Neuronal stem cell (in vitro differentiated cells): ENCODE data around the gene DUOX1.

Source experiments
- DNase-seq: peaks from one replicate; pipeline ENCODE4 v3.0.0-alpha.2; 2013; ENCODE audit warnings: low spot score
- H2AFZ ChIP-seq: one replicate; pipeline ENCODE4 v1.6.1; 2013; ENCODE audit warnings: mild to moderate bottlenecking, low read length, inconsistent platforms
- H2AK5ac ChIP-seq: 2 replicates; pipeline ENCODE4 v1.6.1; 2013; ENCODE audit warnings: low read depth, mild to moderate bottlenecking, inconsistent platforms, low read length, moderate library complexity, mixed read lengths
- H2BK120ac ChIP-seq: 2 replicates; pipeline ENCODE4 v1.6.1; 2013; ENCODE audit warnings: low read depth, mild to moderate bottlenecking, inconsistent platforms, low read length, moderate library complexity, mixed read lengths
- H2BK12ac ChIP-seq: one replicate; pipeline ENCODE4 v1.6.1; 2013; ENCODE audit warnings: low read length, inconsistent platforms
- H2BK15ac ChIP-seq: 2 replicates; pipeline ENCODE4 v1.6.1; 2013; ENCODE audit warnings: mild to moderate bottlenecking, low read length, inconsistent platforms, mixed read lengths
- H2BK5ac ChIP-seq: one replicate; pipeline ENCODE4 v1.6.1; 2013; ENCODE audit warnings: inconsistent platforms, mild to moderate bottlenecking, low read length, moderate library complexity
- H3K14ac ChIP-seq: one replicate; pipeline ENCODE4 v1.6.1; 2013; ENCODE audit warnings: low read length, inconsistent platforms
- H3K18ac ChIP-seq: 2 replicates; pipeline ENCODE4 v1.6.1; 2013; ENCODE audit warnings: low read length, inconsistent platforms
- H3K23ac ChIP-seq: 2 replicates; pipeline ENCODE4 v1.6.1; 2013; ENCODE audit warnings: low read depth, mild to moderate bottlenecking, mixed read lengths, low read length, inconsistent platforms; ENCODE audit not compliant: poor library complexity
- H3K27ac ChIP-seq: replicated peaks from 3 replicates; pipeline ENCODE4 v1.5.1; 2013; ENCODE audit warnings: low read length, inconsistent platforms
- H3K27me3 ChIP-seq, 3 experiments: 2 replicates each; pipeline ENCODE4 v1.6.1; 2013; ENCODE audit warnings: low read length in 3 of 3, mild to moderate bottlenecking in 2 of 3, inconsistent platforms in 1 of 3, low read depth in 1 of 3, mixed read lengths in 1 of 3, moderate library complexity in 1 of 3; ENCODE audit not compliant: control insufficient read depth in 3 of 3, insufficient read depth in 3 of 3
- H3K36me3 ChIP-seq, 2 donors: replicated peaks in 1 of 2; 2 replicates each; pipeline ENCODE4 v1.6.1; 2013; ENCODE audit warnings: low read length in 2 of 2; ENCODE audit not compliant: control insufficient read depth in 2 of 2, insufficient read depth in 2 of 2
- H3K4ac ChIP-seq: 2 replicates; pipeline ENCODE4 v1.6.1; 2013; ENCODE audit warnings: inconsistent platforms, mild to moderate bottlenecking, low read length, moderate library complexity
- H3K4me1 ChIP-seq, 2 donors: 1 replicate in 1 of 2; 2 replicates in 1 of 2; pipeline ENCODE4 v1.6.1; 2013; ENCODE audit warnings: low read length in 2 of 2, low read depth in 1 of 2; ENCODE audit not compliant: control insufficient read depth in 2 of 2, insufficient read depth in 1 of 2
- H3K4me2 ChIP-seq: one replicate; pipeline ENCODE4 v1.6.1; 2013; ENCODE audit warnings: mild to moderate bottlenecking, low read length, inconsistent platforms; ENCODE audit not compliant: insufficient read depth, poor library complexity, severe bottlenecking
- H3K4me3 ChIP-seq, 2 donors: 2 replicates each; pipeline ENCODE4 v1.5.1; 2013; ENCODE audit warnings: low read length in 2 of 2, mild to moderate bottlenecking in 2 of 2, inconsistent platforms in 1 of 2, moderate library complexity in 1 of 2
- H3K79me1 ChIP-seq: one replicate; pipeline ENCODE4 v1.6.1; 2013; ENCODE audit warnings: low read depth, mild to moderate bottlenecking, inconsistent platforms, low read length, moderate library complexity
- H3K9ac ChIP-seq: one replicate; pipeline ENCODE4 v1.6.1; 2013; ENCODE audit warnings: mild to moderate bottlenecking, low read depth, low read length, inconsistent platforms; ENCODE audit not compliant: poor library complexity
- H3K9me3 ChIP-seq, 2 donors: replicated peaks in 1 of 2; 2 replicates each; pipeline versions ENCODE3 to v1.6.1; 2013; ENCODE audit warnings: low read length in 2 of 2, mild to moderate bottlenecking in 2 of 2, inconsistent platforms in 1 of 2, low read depth in 1 of 2, mixed read lengths in 1 of 2, moderate library complexity in 1 of 2; ENCODE audit not compliant: control insufficient read depth in 2 of 2, insufficient read depth in 1 of 2
- H4K8ac ChIP-seq: one replicate; pipeline ENCODE4 v1.6.1; 2013; ENCODE audit warnings: low read depth, mild to moderate bottlenecking, inconsistent platforms, low read length, moderate library complexity
- H4K91ac ChIP-seq: one replicate; pipeline ENCODE4 v1.6.1; 2013; ENCODE audit warnings: low read length, low read depth, mild to moderate bottlenecking, inconsistent platforms; ENCODE audit not compliant: poor library complexity
- WGBS, 2 donors: extraction: QIAGEN DNeasy Blood & Tissue Kit; methylation state at CpG; one replicate each; pipeline ENCODE4 v1.1.7; 2013; ENCODE audit warnings: missing lambda C conversion rate in 2 of 2, mixed read lengths in 1 of 2; ENCODE audit not compliant: insufficient read length in 2 of 2, insufficient replicate concordance in 1 of 2; ENCODE audit errors: extremely low coverage in 2 of 2; 5-methylcytosine and 5-hydroxymethylcytosine counted together

DUOX1 gene

DNA sequence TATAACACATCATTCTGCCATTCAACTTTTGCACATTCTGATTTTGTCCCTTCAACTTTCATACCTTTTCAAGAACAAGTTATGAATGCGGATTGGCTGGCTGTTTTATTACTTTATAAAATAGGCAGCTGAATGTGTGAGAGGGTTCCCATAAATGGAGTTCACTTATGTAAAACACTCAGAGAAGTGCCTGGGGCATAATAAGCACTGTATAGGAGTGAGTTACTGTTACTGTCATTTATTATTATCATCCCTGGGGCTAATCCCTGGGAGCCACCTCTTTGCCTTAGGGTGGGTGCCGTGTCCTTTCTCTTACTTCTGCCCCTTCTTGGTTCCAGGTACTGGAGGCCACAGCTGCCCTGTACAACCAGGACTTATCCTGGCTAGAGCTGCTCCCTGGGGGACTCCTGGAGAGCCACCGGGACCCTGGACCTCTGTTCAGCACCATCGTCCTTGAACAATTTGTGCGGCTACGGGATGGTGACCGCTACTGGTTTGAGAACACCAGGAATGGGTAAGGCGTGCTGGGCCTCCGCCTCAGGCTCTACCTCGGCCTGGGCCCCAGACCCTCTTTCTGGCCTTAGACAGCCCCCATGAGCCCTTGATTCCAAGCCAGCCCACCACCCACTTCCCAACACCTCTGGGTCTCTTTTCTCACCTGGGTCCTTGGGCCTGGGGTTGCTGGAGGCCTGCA lies 10.9 kb downstream of the DUOX1 start:
- no peak overlapping the region for H4K8ac ChIP-seq
- no peaks in the 10 kb centered on the region for H3K79me1 ChIP-seq
- H2AK5ac ChIP-seq, result no peak overlapping the region
- H3K36me3 ChIP-seq, result no peaks in the 10 kb centered on the region
- H3K4me1 ChIP-seq, result no peaks in the 10 kb centered on the region
- no peak overlapping the region for H2BK15ac ChIP-seq
- no CpG with 5 or more reads among the region's 10 CpGs for WGBS, 2 donors
- H3K4me2 ChIP-seq, result no peak overlapping the region
- no peak overlapping the region for H3K4ac ChIP-seq
- no peak overlapping the region for H3K27ac ChIP-seq
- H3K9ac ChIP-seq, result no peak overlapping the region
- no peak overlapping the region for H3K18ac ChIP-seq
- H2BK5ac ChIP-seq, result no peak overlapping the region
- H3K14ac ChIP-seq, result no peak overlapping the region
- H3K27me3 ChIP-seq, result peaks cover 2 to 84% (median 11%) of the 10 kb centered on the region in 3 experiments
- H4K91ac ChIP-seq, result no peak overlapping the region
- H2BK12ac ChIP-seq, result no peak overlapping the region
- H2AFZ ChIP-seq, result no peak overlapping the region
- no peak overlapping the region for H3K23ac ChIP-seq
- no peaks in the 10 kb centered on the region for H3K9me3 ChIP-seq
- no peak for DNase-seq
- H3K4me3 ChIP-seq, result no peak overlapping the region
- no peak overlapping the region for H2BK120ac ChIP-seq

DNA sequence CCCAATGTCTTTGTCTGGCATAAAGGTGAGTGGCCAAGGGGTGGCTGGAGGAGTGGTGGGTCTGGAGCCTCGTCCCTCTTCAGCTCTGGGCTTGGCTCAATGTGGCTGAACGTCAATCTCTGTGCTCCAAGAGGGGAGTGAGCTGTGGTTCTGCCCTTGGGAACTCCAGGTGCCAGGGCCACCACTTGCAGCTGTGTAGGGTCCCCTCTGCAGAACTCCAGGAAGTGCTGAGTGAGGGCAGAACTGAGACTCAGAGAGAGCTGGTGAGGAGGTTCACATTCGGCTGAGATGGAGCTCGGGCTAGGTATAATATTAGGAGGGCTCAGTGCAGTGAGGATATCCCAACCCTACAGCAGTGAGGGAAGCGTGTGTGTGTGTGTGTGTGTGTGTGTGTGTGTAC lies 11.6 kb downstream of the DUOX1 start:
- Histone ChIP-seq H2BK15ac (no peak overlapping the region), H3K23ac (no peak overlapping the region), H3K4me2 (no peak overlapping the region), H2BK12ac (no peak overlapping the region), H3K4me1 (no peaks in the 10 kb centered on the region), H2BK120ac (no peak overlapping the region), H2BK5ac (no peak overlapping the region), H4K91ac (no peak overlapping the region), H3K18ac (no peak overlapping the region), H3K79me1 (no peaks in the 10 kb centered on the region), H3K14ac (no peak overlapping the region), H3K27ac (no peak overlapping the region), H2AFZ (no peak overlapping the region), H3K4me3 (no peak overlapping the region), H3K9me3 (no peaks in the 10 kb centered on the region), H3K4ac (no peak overlapping the region), H3K36me3 (no peaks in the 10 kb centered on the region), H3K27me3 (peaks cover 2 to 79% (median 5%) of the 10 kb centered on the region in 3 experiments), H4K8ac (no peak overlapping the region), H2AK5ac (no peak overlapping the region), H3K9ac (no peak overlapping the region)
- WGBS, 2 donors, result no CpG with 5 or more reads among the region's 5 CpGs
- no peak for DNase-seq

GRCh38 chr15:45143056-45143455 lies 13.3 kb downstream of the DUOX1 start:
- Histone ChIP-seq H3K14ac (peak overlapping the region; percentile 15), H4K91ac (no peak overlapping the region), H2BK5ac (no peak overlapping the region), H2BK15ac (no peak overlapping the region), H3K23ac (no peak overlapping the region), H3K9me3 (no peaks in the 10 kb centered on the region), H3K4me3 (no peak overlapping the region), H2AK5ac (no peak overlapping the region), H3K4me1 (no peaks in the 10 kb centered on the region), H2AFZ (no peak overlapping the region), H3K4me2 (no peak overlapping the region), H3K79me1 (no peaks in the 10 kb centered on the region), H3K18ac (no peak overlapping the region), H3K27ac (no peak overlapping the region), H3K9ac (no peak overlapping the region), H3K27me3 (peaks cover 0 to 64% (median 0%) of the 10 kb centered on the region in 3 experiments), H3K4ac (no peak overlapping the region), H4K8ac (no peak overlapping the region), H3K36me3 (no peaks in the 10 kb centered on the region), H2BK12ac (no peak overlapping the region), H2BK120ac (no peak overlapping the region)
- DNase-seq, result no peak
- no CpG with 5 or more reads among the region's 7 CpGs for WGBS, 2 donors

- no peak for DNase-seq
- no peak overlapping the region for H3K4me2 ChIP-seq
- H3K27ac ChIP-seq, result no peak overlapping the region
- H2AFZ ChIP-seq, result no peak overlapping the region
- H3K4ac ChIP-seq, result no peak overlapping the region
- no peak overlapping the region for H4K91ac ChIP-seq
- H4K8ac ChIP-seq, result no peak overlapping the region
- H2BK120ac ChIP-seq, result no peak overlapping the region
- no peak overlapping the region for H2BK12ac ChIP-seq
- no peak overlapping the region for H2BK15ac ChIP-seq
- H3K4me1 ChIP-seq, result peaks cover 0 to 4% of the 10 kb centered on the region in 2 donors
- peaks cover 0 to 55% (median 0%) of the 10 kb centered on the region in 3 experiments for H3K27me3 ChIP-seq
- H2BK5ac ChIP-seq, result no peak overlapping the region
- H3K79me1 ChIP-seq, result no peaks in the 10 kb centered on the region
- H3K9ac ChIP-seq, result no peak overlapping the region
- no peaks in the 10 kb centered on the region for H3K9me3 ChIP-seq
- no peaks in the 10 kb centered on the region for H3K36me3 ChIP-seq
- H3K4me3 ChIP-seq, result no peak overlapping the region
- H3K23ac ChIP-seq, result no peak overlapping the region
- H3K14ac ChIP-seq, result no peak overlapping the region
- no peak overlapping the region for H3K18ac ChIP-seq
- no CpG with 5 or more reads among the region's 11 CpGs for whole genome bisulfite sequencing, 2 donors
- no peak overlapping the region for H2AK5ac ChIP-seq
Measured at GRCh38 chr15:45143946-45144345, 14.2 kb downstream of the DUOX1 start.
